ENCODE results near the gene WDR77.

DNA sequence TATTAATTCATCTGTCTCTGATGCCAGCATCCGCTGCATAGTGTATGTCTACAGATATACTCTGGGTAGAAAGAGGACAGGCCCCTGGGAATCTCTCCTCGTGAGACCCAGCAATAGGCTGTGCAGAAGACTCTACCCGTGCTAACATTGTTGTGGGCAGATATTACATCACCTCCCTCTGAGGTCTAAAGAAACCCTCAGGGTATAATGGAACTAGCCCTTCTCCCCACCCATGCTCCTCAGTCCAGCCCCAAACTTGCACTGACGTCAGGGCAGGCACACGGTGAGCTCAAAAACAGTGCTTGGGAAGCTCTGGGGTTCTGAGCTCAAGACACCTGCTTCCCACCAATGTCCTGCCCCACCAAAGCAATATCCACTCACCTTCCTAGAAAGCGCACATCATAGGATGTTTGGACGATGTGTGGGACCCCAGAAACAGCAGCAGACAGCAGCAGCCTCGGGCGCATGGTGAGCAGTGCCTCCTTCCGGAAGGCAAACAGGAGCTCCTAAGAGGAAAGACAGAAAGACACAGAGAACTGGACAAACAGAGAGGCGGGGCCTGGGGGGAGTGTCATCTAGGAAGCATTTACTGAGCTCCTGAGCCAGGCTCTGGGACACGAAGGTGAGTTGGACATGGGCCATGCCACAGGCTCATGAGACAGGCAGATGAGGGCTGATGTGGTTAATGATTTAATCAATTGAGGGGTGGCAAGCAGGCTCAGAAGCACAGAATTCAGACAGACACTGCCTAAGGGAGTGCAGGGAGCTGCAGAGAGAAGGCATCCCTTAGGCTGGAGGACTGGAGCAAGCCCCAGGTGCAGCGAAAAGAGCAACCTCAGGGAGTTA is 26.3 kb downstream of the WDR77 start:
- TF ChIP-seq, protein P1, sequence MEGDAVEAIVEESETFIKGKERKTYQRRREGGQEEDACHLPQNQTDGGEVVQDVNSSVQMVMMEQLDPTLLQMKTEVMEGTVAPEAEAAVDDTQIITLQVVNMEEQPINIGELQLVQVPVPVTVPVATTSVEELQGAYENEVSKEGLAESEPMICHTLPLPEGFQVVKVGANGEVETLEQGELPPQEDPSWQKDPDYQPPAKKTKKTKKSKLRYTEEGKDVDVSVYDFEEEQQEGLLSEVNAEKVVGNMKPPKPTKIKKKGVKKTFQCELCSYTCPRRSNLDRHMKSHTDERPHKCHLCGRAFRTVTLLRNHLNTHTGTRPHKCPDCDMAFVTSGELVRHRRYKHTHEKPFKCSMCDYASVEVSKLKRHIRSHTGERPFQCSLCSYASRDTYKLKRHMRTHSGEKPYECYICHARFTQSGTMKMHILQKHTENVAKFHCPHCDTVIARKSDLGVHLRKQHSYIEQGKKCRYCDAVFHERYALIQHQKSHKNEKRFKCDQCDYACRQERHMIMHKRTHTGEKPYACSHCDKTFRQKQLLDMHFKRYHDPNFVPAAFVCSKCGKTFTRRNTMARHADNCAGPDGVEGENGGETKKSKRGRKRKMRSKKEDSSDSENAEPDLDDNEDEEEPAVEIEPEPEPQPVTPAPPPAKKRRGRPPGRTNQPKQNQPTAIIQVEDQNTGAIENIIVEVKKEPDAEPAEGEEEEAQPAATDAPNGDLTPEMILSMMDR (IDR thresholded peaks at IDR 0.05; ENCODE audit: low read depth, low read length) = no peak
- TF ChIP-seq MYC (IDR thresholded peaks at IDR 0.05; ENCODE audit: low read depth, low read length) (no peak), POLR2A (IDR thresholded peaks at IDR 0.05; ENCODE audit: extremely low read depth, insufficient read length) (no peak)
- TF ChIP-seq, protein P2, sequence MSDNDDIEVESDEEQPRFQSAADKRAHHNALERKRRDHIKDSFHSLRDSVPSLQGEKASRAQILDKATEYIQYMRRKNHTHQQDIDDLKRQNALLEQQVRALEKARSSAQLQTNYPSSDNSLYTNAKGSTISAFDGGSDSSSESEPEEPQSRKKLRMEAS (IDR thresholded peaks at IDR 0.05; ENCODE audit: low read depth, low read length) = no peak
